Aorta (tissue), 5 donors: ENCODE data around the gene NUDT5. TPM values are rescaled to one million over a fixed set of nuclear protein-coding genes. Genes with fewer than 3 reads are reported as not detected.
A peak's percentile ranks its signal among the peaks of the same experiment; 100 is the strongest.
"Not testable (repeated sequence)": the region's sequence is repeated elsewhere in the genome, so short reads cannot be mapped to it uniquely, and the experiment has no call there.

Experiments
- ATAC-seq: fragments of 200-7000 bp; cut with Tn5 transposase; one replicate; pipeline ENCODE4 v1.9.1; 2022; ENCODE audit warnings: moderate library complexity; ENCODE audit not compliant: low FRiP score
- DNase-seq, 2 donors: peaks; one replicate each; pipeline ENCODE4 v3.0.0-alpha.2; 2020
- H3K27ac ChIP-seq, 2 donors: one replicate each; pipeline ENCODE4 v1.5.1; 2013; ENCODE audit warnings: low read length in 2 of 2, mild to moderate bottlenecking in 2 of 2, moderate library complexity in 2 of 2, control low read depth in 1 of 2, inconsistent platforms in 1 of 2, low read depth in 1 of 2
- H3K27me3 ChIP-seq, 2 donors: one replicate each; pipeline ENCODE4 v1.6.1; 2013; ENCODE audit warnings: control low read depth in 1 of 2, low read length in 1 of 2, mild to moderate bottlenecking in 1 of 2, moderate library complexity in 1 of 2; ENCODE audit not compliant: insufficient read depth in 2 of 2, control insufficient read depth in 1 of 2
- H3K36me3 ChIP-seq, 2 donors: one replicate each; pipeline ENCODE4 v1.6.1; 2013; ENCODE audit warnings: control low read depth in 1 of 2, low read length in 1 of 2, mild to moderate bottlenecking in 1 of 2; ENCODE audit not compliant: insufficient read depth in 2 of 2, control insufficient read depth in 1 of 2
- H3K4me1 ChIP-seq, 2 donors: one replicate each; pipeline ENCODE4 v1.6.1; 2013; ENCODE audit warnings: low read length in 2 of 2, control low read depth in 1 of 2, mild to moderate bottlenecking in 1 of 2, moderate library complexity in 1 of 2; ENCODE audit not compliant: insufficient read depth in 2 of 2, control insufficient read depth in 1 of 2
- H3K4me3 ChIP-seq, 2 donors: one replicate each; pipeline ENCODE4 v1.5.1; 2013; ENCODE audit warnings: low read length in 2 of 2, control low read depth in 1 of 2, mild to moderate bottlenecking in 1 of 2
- H3K9me3 ChIP-seq: one replicate; pipeline ENCODE4 v1.6.1; 2013; ENCODE audit warnings: mild to moderate bottlenecking, low read length; ENCODE audit not compliant: control insufficient read depth
- WGBS, 2 donors: extraction: QIAGEN DNeasy Blood & Tissue Kit; methylation state at CpG; one replicate each; pipeline ENCODE4 v1.1.7; 2013; 5-methylcytosine and 5-hydroxymethylcytosine counted together
- intact Hi-C, 2 donors: fragments of 100-400 bp; cut with DNase I; formaldehyde crosslinking; loops; one replicate each; pipeline versions ENCODE4 v1.14.2 to v1.15.0; 2022
- polyA plus RNA-seq, 2 donors: library from polyadenylated mRNA; stranded (reverse); fragments of 200-250 nt; gene quantifications; one replicate each; pipeline ENCODE4 v1.2.3, GENCODE V29; 2013
- total RNA-seq, 2 donors: library from RNA; stranded (reverse); fragmentation: NEBNext Ultra II Directional; extraction: Animal tissue kit (Norgen Biotek cat#: 25700); gene quantifications; one replicate each; pipeline ENCODE4 v1.2.1, GENCODE V29; 2021
- donor health status: healthy with polysubstance abuse.
- donor health status: Bipolar disorder and iron deficiency.
- donor health status: DM: no; HTN: no; CAD: no.
- donor health status: DM: no; HTN: no; CAD: no.
- donor health status: DM: yes; HTN: yes; CAD: no.

The NUDT5 gene
- total and polyA plus RNA-seq, 4 donors = 21.3 to 39.7 (median 31.9) TPM

DNA sequence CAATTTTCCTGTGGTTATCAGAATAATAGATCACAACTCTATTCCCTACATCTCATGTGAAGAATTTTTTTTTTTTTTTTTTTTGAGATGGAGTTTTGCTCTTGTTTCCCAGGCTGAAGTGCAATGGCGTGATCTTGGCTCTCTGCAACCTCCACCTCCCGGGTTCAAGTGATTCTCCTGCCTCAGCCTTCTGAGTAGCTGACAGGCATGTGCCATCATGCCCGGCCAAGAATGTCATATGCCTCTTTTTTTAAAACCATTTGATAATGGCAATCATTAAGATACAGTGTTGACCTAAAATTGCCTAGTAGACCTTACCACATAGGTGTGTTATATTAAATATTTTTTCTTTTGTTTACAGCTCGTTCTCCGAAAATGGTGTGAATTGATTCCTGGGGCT, 39.0 kb upstream of the NUDT5 start:
- H3K4me1 ChIP-seq, ATAC-seq, H3K36me3 ChIP-seq, H3K27me3 ChIP-seq, intact Hi-C loops, DNase-seq, H3K9me3 ChIP-seq, H3K4me3 ChIP-seq: not testable (repeated sequence)
- WGBS, 2 donors = 95% methylated on average over 5 of the region's 5 CpGs
- peak overlapping the region; percentile 40 to 67 for H3K27ac ChIP-seq

DNA sequence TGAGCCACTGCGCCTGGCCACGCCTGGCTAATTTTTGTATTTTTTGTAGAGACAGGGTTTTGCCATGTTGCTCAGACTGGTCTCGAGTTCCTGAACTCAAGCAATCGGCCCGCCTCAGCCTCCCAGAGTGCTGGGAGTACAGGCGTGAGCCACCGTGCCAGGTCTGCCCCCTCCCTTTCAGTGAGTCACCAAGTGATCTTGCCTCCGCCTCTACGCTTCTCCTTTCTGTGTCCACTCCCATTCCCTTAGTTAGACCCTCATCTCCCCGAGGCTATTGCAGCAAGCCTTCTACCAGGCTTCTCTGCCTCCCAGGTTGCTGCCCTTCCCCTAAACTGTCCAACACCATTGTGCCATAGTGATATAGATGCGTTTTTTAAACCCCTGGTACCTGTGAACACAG, 33.2 kb upstream of the NUDT5 start:
- no peak for DNase-seq
- Histone ChIP-seq H3K9me3 (no peaks in the 10 kb centered on the region), H3K27me3 (no peaks in the 10 kb centered on the region), H3K27ac (no peak overlapping the region), H3K36me3 (peaks cover 0 to 2% of the 10 kb centered on the region in 2 donors), H3K4me3 (no peak overlapping the region), H3K4me1 (peaks cover 2 to 3% of the 10 kb centered on the region in 2 donors)
- intact Hi-C loops = no loop called here
- no peak for ATAC-seq
- 97% methylated on average over 11 of the region's 11 CpGs for WGBS, 2 donors

DNA sequence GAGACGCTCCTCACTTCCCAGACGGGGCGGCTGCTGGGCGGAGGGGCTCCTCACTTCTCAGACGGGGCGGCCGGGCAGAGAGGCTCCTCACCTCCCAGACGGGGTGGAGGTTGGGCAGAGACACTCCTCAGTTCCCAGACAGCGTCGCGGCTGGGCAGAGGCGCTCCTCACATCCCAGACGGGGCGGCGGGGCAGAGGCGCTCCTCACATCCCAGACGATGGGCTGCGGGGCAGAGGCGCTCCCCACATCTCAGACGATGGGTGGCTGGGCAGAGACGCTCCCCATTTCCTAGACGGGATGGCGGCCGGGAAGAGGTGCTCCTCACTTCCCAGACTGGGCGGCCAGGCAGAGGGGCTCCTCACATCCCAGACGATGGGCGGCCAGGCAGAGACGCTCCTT, 30.7 kb upstream of the NUDT5 start:
- H3K4me3 ChIP-seq, ATAC-seq, H3K36me3 ChIP-seq, H3K4me1 ChIP-seq, DNase-seq, H3K27me3 ChIP-seq, H3K27ac ChIP-seq, intact Hi-C loops, H3K9me3 ChIP-seq: not testable (repeated sequence)
- WGBS, 2 donors = 92 to 96% methylated on average over 22 to 28 of the region's 28 CpGs

DNA sequence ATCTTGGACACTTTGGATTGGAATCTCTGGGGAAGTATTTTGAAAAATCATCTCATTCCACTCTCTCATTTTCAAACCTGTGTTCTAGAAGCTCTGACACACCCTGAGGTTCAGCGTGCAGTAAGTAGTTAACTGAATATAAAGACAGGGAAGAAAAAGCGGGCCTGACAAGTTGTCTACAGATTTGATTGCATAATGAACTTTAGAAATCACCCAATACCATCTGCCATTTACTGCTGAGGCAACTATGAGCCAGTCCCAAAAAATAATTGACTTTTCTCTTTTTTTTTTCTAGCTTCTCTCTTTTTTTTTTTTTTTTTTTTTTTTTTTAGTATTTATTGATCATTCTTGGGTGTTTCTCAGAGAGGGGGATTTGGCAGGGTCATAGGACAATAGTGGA, 29.8 kb upstream of the NUDT5 start:
- H3K27ac ChIP-seq = no peak overlapping the region

DNA sequence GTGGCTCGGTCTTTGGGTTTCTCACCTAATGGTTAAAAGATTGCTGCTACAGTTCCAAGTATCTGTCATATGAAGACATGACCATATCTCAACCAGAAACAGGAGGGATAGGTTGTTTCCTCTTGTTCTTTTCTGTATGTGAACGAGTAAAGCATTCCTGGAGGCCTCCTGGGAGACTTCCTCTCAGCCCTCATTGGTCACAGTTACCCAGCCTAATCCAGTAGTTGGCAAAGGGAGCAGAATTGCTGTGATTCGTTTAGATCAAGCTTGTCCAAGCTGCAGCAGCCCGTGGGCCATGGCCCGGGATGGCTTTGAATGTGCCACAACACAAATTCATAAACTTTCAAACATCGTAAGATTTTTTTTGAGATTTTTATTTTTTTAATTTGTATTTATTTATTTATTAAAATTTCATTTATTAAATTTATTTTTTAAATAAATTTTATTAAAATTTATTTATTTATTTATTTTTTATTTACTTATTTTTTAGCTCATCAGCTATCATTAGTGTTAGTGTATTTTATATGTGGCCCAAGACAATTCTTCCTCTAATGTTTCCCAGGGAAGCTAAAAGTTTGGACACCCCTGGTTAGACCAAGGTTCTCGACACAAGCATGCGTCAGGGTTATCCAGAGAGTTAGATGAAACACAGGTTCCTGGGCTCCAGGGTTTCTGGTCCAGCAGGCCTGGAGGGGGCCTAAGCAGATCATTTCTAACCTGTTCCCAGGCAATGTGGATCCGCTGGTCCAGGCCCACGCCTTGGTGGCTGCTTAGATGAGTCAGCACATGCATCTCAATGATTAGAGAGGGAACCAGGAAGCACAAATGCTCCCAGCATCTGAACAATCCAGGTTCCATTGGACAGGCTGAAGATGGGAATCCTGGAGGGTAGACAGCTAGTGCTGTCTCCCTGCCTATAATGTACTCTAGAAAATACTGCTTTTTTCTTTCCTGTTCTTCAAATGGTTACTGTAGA, 25.9 kb upstream of the NUDT5 start:
- peaks cover 2 to 5% of the 10 kb centered on the region in 2 donors for H3K4me1 ChIP-seq
- ATAC-seq = peak; percentile 44

More for the DNA sequence above, 29.8 kb upstream of the NUDT5 start:
- DNase-seq (no peak), ATAC-seq (no peak)
- peaks cover 0 to 2% of the 10 kb centered on the region in 2 donors for H3K36me3 ChIP-seq
- peaks cover 2 to 5% of the 10 kb centered on the region in 2 donors for H3K4me1 ChIP-seq
- intact Hi-C loops = no loop called here
- 98 to 100% methylated on average over 2 of the region's 2 CpGs for WGBS, 2 donors
- no peak overlapping the region for H3K4me3 ChIP-seq
- no peaks in the 10 kb centered on the region for H3K27me3 ChIP-seq
- no peaks in the 10 kb centered on the region for H3K9me3 ChIP-seq

DNA sequence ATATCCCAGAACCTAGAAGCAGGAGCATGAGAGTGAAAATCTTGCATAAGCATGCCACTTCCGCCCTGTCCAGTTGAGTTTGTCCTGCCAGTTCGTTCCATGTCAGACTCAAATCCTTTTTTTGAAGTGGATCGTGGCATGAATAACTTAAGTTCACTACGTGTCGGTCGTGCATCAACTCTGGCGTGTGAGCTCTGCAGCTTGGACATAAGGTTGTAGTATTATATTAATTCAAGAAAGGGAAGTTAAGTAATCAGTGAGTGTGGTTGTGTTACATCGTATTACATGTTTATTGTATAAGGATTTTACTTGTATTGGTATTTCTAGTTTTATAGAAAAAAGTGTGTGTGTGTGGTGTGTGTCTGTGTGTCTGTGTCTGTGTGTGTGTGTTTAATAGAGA, 23.3 kb upstream of the NUDT5 start:
- DNase-seq (no peak), ATAC-seq (no peak)
- Histone ChIP-seq H3K4me3 (no peak overlapping the region), H3K4me1 (peaks cover 0 to 2% of the 10 kb centered on the region in 2 donors), H3K36me3 (peaks cover 2 to 7% of the 10 kb centered on the region in 2 donors), H3K9me3 (no peaks in the 10 kb centered on the region), H3K27me3 (no peaks in the 10 kb centered on the region), H3K27ac (no peak overlapping the region)
- WGBS, 2 donors = 89 to 91% methylated on average over 8 of the region's 8 CpGs
- intact Hi-C loops = no loop called here

More for the DNA sequence above, 25.9 kb upstream of the NUDT5 start:
- no peaks in the 10 kb centered on the region for H3K27me3 ChIP-seq
- peak overlapping the region in 1 of 2 donors; percentile 21 for H3K27ac ChIP-seq
- DNase-seq = no peak
- H3K9me3 ChIP-seq = no peaks in the 10 kb centered on the region
- peaks cover 2 to 5% of the 10 kb centered on the region in 2 donors for H3K36me3 ChIP-seq
- intact Hi-C loops = loop anchor here in 1 of 2 donors (5.0 kb wide), 1 partner anchor 486 kb away; no protein-coding TSS in a partner anchor
- no peak overlapping the region for H3K4me3 ChIP-seq
- WGBS, 2 donors = 75 to 76% methylated on average over 10 of the region's 10 CpGs

DNA sequence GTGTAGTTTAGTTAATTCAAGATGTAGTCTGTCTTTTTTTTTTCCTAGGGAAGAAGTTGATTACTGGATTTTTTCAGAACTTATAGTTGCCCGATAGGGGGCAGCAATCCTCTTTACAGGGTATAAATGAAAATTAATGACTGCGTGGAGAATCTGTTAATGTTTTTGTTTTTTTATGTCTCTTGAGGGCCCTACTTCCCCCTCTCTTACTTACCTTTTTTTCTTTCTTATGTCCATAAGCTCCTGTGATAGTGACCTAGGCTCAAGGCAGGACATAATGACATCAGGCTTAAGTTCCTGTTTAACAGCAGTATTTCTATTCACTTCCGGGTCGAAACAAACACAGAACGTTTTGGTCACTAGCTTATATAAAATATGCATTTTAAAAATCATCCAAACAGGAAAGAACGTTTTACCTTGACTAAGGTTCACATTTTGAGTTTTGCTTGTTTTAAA, 19.1 kb upstream of the NUDT5 start:
- DNase-seq = no peak
- Histone ChIP-seq H3K4me3 (peak overlapping the region in 1 of 2 donors; percentile 28), H3K9me3 (no peaks in the 10 kb centered on the region), H3K36me3 (peaks cover 5 to 7% of the 10 kb centered on the region in 2 donors), H3K4me1 (no peaks in the 10 kb centered on the region), H3K27me3 (no peaks in the 10 kb centered on the region), H3K27ac (peak overlapping the region in 1 of 2 donors; percentile 43)
- WGBS, 2 donors = 15 to 17% methylated on average over 6 of the region's 6 CpGs
- ATAC-seq = no peak
- intact Hi-C loops = no loop called here

DNA sequence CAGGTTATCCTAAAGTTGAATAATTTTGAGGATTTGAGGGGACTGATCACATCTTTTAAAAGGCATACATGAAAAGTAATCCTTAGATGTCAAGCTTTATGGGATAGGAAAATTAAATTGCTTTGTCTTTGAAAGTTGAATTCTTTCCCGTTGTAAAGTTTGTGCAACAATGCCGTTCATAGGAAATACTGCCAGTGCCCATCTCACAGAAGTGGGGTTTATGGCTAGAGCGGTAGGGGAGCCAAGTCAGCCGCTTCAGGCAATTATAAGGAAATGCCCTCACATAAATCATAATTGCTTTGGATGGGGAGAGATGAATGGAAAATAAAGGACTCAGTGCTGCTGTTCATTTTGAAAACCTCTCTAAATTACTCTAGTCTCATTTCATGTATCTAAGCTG, 18.4 kb upstream of the NUDT5 start:
- ATAC-seq = no peak
- no peak for DNase-seq
- intact Hi-C loops = no loop called here
- no peaks in the 10 kb centered on the region for H3K9me3 ChIP-seq
- H3K27me3 ChIP-seq = no peaks in the 10 kb centered on the region
- H3K4me3 ChIP-seq = no peak overlapping the region
- WGBS, 2 donors = 64 to 70% methylated on average over 4 of the region's 4 CpGs
- peaks cover 5 to 7% of the 10 kb centered on the region in 2 donors for H3K36me3 ChIP-seq
- H3K27ac ChIP-seq = no peak overlapping the region
- H3K4me1 ChIP-seq = no peaks in the 10 kb centered on the region

DNA sequence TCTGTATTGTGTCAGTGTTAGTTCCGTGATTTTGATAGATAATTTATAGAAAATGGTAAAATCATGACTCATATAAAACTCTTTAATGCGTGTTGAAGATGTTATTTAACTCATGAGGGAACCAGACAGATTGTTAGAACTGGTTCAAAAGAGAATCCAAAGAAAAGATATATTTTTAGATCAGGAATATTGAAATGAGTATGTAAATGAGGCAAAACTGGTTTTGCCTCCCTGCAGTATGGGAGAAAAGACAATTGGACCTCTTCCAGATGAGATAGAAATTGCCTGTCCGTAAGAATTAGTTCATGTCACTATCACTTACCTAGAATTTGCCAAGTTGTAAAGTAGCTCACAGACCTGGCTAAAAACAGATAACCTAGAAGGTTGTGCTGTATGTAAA, 17.9 kb upstream of the NUDT5 start:
- H3K36me3 ChIP-seq = peaks cover 3 to 7% of the 10 kb centered on the region in 2 donors
- WGBS, 2 donors = 69 to 71% methylated on average over 3 of the region's 3 CpGs
- no peak overlapping the region for H3K27ac ChIP-seq
- intact Hi-C loops = no loop called here
- ATAC-seq (no peak), DNase-seq (no peak)
- H3K27me3 ChIP-seq = no peaks in the 10 kb centered on the region
- H3K9me3 ChIP-seq = no peaks in the 10 kb centered on the region
- H3K4me3 ChIP-seq = no peak overlapping the region
- no peaks in the 10 kb centered on the region for H3K4me1 ChIP-seq
